Frontal cortex (tissue), 4 donors: ENCODE data around the gene KLHDC1. TPM values are rescaled to one million over a fixed set of nuclear protein-coding genes. Genes with fewer than 3 reads are reported as not detected.
"Not testable (repeated sequence)": the region's sequence is repeated elsewhere in the genome, so short reads cannot be mapped to it uniquely, and the experiment has no call there.

Experiments used
- DNase-seq, 2 donors: peaks; one replicate each; pipeline ENCODE4 v3.0.0; 2012; ENCODE audit warnings: low spot score in 2 of 2
- FAIRE-seq: peaks from 2 replicates; lab custom pipeline; 2012; peaks lifted over from hg19 to GRCh38; lab: Jason Lieb, UNC
- total RNA-seq: library from RNA; depleted of rRNA; stranded (reverse); fragments of >200 nt; gene quantifications from one replicate; pipeline ENCODE4 v1.2.3, GENCODE V29; 2014
- donor health status: control.
- donor health status: control.
- donor health status: control.

Gene KLHDC1
- total RNA-seq, 1 donor from 2014 or later = 27.3 TPM

DNA sequence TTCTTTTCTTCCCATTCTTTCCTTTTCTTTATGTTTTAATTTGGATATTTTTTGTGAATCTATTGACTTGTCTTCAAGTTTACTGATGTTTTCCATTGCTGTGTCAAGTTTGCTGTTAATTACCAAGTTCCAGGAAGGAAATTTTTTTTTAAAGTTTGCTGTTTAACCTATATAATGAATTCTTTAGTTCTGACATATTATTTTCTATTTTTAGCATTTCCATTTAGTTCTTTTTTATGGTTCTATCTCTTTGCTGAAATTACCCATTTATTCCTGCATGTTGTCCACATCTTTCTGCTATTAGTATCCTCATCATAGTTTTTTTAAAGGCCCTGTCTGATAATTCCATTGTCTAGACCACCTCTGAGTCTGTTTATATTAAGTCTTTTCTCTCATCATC lies 27.8 kb downstream of the KLHDC1 start:
- no peak for DNase-seq
- FAIRE-seq = no peak

DNA sequence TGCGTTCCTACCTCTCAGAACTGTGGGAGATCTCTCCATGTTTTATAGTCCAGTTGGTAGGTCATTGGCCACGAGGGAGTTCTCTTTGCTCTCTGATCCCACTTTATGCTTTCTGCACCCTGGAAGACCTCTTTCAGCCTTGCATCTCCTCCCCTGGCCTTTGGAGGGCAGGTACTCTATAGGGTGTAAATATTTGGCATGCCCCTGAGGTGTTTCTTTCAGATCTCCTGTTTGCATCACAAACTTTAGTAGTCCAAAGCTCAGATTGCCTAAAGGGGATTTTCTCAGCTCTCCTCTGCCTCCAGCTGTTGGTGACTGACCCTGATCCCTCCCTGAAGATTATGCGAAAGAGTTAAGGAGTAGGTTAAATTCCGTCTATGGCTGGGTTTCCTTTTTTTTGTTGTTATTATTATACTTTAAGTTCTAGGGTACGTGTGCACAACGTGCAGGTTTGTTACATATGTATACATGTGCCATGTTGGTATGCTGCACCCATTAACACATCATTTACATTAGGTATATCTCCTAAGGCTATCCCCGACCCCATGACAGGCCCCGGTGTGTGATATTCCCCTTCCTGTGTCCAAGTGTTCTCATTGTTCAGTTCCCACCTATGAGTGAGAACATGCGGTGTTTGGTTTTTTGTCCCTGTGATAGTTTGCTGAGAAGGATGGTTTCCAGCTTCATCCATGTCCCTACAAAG lies 29.0 kb downstream of the KLHDC1 start:
- not testable (repeated sequence) for DNase-seq, FAIRE-seq

DNA sequence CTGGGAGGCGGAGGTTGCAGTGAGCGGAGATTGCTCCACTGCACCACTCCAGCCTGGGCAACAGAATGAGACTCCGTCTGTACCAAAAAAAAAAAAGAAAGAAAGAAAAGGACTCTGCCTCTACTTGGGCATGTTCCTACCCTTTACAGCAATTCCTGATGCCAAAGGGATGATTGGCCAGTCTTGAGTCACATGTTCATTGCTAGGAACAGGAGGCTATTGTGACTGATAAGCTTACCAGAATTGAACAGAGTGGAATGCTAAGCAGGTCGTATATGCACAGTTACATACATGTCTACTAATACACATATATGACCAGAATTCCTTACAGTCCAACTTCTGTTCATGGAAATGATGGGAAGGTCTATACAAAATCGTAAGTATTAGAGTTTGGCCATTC lies 34.3 kb downstream of the KLHDC1 start:
- no peak for FAIRE-seq
- no peak for DNase-seq

DNA sequence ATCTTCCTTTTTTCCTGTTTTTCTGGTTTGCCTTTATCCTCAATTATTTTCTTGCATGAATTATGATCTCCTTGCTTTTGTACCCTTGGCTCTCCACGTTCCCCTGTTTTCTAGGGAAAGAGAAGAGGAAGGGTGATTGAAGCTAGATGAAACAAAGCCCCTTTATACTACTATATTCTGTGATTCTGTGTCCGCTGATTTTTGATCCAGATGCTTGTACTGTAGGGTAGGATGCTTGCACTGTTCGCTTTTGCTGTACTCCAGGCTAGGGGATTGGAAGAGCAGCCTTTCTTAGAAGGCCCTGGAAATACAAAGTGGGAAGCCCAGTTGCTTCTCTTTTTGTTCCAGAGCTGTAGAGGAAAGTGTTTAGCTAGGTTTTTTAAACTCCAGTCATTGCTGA lies 40.0 kb downstream of the KLHDC1 start:
- DNase-seq (peak; percentile 6 to 18), FAIRE-seq (no peak)

DNA sequence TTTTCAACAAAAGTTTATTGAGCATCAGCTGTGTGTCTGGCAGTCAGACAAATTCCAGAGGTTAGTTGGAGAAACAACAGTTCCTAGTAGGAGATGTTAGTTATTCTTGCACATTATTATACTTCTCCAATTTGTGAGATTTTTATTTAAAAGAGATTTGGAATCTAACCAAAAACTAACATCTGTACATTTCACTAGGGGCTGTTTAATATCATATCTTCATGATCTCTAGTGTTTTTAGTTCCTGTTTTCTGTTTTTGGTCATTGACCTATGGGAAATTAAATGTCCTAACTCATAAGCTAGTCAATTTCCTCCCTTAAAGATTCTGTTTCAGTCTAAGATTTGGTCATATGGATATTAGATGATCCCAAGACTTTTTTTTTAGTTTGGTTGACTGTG lies 40.9 kb downstream of the KLHDC1 start:
- DNase-seq = no peak
- FAIRE-seq = no peak

DNA sequence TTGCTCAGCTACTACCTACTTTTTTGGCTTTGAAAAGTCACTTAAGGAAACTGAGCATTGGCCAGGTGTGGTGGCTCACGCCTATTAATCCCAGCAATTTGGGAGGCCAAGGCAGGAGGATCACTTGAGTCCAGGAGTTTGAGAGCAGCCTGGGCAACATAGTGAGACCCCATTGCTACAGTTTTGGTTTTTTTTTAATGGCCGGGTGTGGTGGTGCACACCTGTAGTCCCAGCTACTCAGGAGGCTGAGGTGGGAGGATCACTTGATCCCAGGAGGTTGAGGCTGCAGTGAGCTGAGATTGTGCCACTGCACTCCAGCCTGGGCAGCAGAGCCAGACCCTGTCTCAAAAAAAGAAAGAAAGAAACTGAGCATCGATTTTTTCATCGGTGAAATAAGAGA lies 42.7 kb downstream of the KLHDC1 start:
- not testable (repeated sequence) for DNase-seq, FAIRE-seq

DNA sequence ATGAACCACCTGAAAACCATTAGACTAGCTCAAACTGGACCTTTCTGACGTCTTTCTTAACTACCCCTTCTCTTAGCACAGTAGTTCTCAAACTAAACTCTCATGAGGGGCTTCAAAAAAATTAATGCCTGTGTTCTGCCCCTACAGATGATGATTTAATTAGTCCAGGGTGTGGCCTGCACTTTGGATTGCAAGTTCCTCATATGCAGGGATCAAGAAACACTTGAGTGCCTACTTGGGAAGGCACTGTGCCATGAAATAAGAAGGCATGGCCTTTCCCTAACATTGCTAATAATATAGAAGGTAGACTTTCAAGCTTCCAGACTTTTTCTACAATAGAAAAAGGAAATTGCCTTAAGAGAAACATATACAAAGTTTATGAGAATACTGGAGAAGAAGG lies 52.3 kb downstream of the KLHDC1 start:
- FAIRE-seq (no peak), DNase-seq (no peak)

DNA sequence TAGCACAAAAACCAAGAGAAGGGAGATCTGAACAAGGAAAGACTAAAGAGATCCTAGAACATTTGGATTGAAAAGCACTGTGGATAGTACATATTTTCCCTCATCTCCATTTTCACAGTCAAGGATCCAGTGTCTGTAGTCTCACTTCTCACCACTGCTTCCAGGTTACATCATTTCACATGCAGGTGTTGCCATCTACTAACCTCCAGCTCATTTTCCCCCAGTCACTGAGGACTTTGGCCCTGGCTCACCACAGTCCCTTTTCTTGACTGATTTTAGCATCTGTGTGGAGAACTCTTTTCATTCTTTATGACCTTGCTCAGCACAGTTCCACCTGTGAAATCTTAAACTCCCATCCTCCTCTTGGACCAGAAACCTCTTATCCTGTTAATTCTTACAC lies 53.6 kb downstream of the KLHDC1 start:
- FAIRE-seq = not testable (repeated sequence)

DNA sequence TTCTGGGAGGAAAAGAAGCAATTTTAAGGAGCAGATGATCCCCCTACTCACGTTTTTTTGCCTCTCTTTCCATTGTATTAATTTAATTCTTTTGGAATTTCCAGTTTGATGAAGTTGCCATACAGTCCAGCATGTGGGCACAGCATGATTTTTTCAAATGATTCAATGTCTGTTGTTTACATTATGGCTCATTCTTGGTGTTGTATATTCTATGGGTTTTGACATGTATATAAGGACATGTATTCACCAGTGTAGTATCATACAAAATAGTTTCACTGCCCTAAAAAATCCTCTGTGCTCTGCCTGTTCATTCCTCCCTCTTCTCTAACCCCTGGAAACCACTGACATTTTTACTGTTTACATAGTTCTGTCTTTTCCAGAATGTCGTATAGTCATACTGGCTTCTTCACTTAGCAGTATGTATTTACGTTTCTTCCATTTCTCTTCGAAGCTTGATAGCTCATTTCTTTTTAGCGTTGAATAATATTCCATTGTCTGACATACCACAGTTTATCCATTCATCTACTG lies 61.7 kb downstream of the KLHDC1 start:
- DNase-seq (no peak), FAIRE-seq (no peak)

More for the DNA sequence above, 53.6 kb downstream of the KLHDC1 start:
- DNase-seq = not testable (repeated sequence)

DNA sequence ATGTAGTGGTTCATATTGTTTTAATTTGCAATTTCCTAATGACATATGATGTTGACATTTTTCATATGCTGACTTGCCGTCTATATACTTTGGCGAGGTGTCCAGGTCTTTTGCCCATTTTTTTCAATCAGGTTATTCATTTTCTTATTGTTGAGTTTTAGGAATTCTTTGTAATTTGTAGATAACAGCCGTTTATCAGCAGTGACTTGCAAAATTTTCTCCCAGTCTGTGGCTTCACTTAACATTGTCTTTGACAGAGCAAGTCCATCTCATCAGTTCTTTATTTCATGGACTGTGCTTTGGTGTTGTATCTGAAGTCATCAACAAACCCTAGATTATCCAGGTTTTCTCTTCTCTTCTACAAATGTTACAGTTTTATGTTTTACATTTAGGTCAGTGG lies 62.5 kb downstream of the KLHDC1 start:
- FAIRE-seq = no peak
- DNase-seq = no peak

DNA sequence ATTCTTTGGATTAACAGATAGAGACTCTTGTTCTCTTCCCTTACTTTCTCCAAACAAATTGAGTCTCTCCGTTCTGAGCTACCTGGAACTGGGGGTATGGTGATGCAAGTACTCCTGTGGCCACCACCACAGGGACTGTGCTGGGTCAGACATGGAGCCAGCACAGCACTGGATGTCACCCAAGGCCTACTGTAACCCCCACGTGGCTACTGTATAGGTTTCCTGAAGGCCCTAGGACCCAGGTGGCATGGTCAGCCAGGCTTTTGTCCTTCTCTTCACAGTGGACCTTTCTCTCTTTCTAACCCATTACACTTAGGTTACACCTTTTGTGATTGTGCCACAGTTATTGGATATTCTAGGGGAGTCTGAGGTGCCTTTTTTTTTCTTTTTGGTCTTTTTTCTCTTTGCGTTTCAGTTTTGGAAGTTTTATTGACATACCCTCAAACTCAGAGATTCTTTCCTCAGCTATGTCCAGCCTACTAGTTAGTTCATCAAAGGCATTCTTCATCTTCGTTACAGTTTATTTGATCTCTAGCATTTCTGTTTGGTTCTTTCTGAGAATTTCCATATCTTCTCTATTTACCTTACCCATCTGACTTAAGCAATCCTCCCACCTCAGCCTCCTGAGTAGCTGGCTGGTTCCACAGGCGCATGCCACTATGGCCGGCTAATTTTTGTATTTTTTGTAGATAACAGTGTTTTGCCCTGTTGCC lies 69.1 kb downstream of the KLHDC1 start:
- DNase-seq = no peak
- no peak for FAIRE-seq

DNA sequence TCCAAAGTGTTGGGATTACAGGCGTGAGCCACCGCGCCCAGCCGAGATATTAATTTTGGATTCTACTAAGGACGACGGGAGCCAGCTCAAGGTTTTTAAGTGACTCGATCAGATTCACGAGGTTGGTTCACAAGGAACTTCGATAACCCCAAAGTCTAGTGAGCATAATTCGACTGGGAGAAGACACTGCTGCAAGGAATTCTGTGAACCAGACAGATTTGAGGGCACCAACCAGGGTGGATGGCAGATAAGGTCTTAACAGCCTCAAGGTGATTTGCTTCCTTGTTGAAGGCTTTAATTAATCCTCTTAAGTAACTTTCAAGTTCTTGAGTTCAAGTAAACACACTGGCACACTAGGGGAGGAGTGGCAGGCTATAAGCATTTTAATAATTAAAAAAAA lies 73.9 kb downstream of the KLHDC1 start:
- FAIRE-seq (no peak), DNase-seq (peak; percentile 5)

DNA sequence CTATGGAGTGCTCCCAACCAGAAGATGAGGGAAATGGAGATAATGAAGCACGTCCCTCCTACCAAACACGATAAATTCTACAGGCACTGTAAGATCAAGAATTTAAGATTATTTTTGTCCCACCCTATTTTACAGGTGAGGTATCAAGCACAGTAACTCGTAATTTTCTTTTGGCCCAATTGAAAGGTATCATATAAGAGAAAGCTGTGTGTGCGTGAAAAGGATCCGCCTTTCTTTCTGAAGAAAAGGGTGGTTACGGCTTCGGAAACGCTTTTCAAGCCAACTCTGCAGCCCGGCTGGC lies 74.3 kb downstream of the KLHDC1 start:
- DNase-seq (no peak), FAIRE-seq (no peak)

DNA sequence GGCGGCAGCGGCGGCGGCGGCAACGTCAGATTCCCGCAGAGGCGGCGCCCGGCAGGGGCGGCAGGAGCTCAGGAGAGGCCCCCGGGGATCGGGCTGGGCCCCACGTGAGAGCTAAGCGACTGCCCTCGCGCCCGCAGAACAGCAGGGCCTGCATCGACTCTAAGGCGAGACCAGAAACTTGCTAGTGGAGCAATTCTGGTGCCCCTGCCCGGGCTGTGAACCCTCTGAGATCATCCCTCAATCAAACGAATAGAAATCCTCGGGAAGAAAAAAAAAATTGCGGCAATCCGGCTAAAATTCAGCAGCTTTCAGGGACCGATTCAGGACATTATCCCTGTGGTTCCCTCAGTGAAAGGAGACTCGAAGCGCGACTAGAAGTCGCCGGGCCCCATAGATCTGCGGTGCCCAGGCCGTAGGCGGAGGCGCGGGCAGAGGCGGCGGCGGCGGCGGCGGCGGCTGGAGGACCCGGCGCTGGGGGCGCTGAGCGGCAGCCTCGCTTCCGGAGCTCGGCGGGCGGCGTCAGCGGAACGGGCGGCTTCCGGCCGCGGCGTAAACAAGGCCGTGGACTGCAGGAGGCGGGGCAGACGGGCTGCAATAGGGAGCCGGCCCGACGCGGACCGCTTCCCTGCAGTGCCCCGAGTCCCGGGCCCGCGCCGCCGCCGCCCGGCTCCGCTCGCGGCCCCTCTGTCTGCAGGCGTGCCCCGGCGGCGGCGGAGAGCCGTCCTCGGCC lies 74.8 kb downstream of the KLHDC1 start, which contains the start of gene KLHDC2:
TSS of gene KLHDC2 (plus strand) at position 583 of the 730 bp plus-strand sequence. CDS start 316 bp downstream, outside the sequence.
- DNase-seq = peak; percentile 82 to 89
- FAIRE-seq = no peak

DNA sequence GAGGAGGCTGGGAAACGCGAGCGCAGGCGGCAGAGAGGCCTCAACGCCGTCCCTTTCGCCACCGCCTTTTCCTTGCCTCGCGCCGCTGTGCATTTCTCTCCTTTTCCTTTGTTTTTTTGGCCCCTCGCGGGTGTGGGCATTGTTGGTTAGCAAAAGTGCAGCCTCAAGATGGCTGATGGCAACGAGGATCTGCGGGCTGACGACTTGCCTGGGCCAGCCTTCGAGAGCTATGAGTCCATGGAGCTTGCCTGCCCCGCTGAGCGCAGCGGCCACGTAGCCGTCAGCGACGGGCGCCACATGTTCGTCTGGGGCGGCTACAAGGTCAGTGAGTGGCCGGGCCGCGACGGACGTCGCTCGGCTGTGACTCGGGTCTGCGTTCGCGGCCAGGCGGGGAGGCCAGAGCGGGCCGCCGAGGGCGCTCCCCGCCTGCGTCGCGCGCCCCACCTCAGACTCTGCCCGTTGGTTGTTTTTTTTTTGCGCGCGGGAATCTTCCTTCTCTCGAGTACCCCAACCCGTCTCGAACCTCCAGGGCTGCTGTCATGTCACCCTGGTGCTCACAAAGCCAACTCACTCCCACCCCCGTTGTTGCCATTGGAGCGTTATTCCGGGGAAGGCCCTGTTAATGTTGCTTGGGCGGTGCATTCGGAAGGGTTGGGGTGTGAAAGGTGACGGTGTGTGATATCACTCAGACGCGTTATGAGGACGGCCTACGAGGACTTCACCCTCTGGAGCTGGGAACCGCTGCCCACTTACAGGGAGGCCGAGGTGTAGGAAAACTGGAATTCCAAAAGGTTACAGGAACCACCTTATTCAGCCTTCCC lies 75.6 kb downstream of the KLHDC1 start:
- DNase-seq (peak; percentile 37 to 53), FAIRE-seq (no peak)

DNA sequence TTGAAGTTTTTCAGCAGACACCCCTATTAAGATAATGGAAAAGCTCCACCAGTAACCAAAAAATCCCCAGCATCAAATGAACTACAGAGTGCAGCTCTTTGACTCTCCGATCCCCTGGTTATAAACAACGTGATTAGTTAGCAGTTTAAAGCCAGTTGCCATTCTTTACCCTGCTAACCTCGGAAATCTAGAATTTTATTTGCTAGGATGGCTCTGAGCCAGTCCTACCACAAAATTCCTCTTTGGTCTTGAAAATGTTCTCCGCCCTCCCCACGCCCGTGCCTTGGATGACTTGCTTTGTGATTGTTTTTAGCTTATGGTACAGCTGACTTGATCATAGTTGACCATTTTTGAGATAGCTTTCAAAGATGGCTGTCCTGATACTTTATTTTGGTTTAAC lies 76.3 kb downstream of the KLHDC1 start:
- no peak for FAIRE-seq
- DNase-seq = no peak

DNA sequence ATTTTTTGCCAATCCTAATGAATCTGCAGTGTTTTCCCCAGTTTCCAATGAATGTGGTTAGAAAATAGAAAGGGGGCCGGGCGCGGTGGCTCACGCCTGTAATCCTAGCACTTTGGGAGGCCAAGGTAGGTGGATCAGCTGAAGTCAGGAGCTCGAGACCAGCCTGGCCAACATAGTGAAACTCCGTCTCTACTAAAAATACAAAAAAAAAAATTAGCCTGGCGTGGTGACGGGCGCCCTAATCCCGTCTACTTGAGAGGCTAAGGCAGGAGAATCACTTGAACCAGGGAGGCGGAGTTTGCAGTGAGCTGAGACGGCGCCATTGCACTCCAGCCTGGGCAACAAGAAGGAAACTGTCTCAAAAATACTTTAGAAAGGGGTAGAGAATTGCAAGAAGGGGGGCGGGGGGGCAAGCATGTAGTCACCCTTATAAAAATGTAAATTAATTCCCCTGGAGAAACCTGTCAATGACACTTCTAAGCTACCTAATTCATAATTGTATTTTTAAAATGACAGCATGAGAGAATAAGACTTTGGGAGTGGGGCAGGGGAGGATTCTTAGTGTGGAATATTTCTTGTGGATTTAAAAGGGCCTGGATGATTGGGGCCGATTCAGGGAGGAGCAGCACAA lies 76.8 kb downstream of the KLHDC1 start:
- DNase-seq (no peak), FAIRE-seq (no peak)

DNA sequence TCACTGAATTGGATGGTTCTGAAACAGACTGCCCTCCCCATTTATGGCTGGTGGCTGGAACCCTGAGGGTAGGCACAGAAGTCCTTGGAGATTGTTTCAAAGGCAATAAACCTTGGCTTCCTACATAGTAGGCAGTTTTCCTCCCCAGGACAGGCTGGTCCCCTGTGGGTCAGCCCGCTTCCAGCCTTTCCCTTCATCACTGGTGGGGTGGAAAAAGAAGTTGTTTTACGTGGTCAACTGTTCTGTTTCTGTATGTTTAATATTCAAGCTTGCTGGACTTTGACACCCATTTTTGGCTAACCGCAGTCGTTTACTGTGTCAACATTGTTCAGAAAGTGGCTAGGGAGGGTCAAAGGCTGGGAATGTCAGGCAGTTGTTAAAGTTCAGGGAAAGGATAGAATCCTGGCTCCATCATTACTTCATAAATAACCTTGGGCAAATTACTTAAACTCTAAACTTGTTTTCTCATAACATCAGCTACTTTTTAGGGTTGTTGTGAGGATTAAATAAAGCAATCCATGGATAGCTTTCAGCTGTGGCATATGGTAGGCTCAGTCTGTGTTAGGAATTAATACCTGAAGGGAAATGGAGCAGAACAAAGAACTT lies 77.4 kb downstream of the KLHDC1 start:
- no peak for DNase-seq
- no peak for FAIRE-seq

DNA sequence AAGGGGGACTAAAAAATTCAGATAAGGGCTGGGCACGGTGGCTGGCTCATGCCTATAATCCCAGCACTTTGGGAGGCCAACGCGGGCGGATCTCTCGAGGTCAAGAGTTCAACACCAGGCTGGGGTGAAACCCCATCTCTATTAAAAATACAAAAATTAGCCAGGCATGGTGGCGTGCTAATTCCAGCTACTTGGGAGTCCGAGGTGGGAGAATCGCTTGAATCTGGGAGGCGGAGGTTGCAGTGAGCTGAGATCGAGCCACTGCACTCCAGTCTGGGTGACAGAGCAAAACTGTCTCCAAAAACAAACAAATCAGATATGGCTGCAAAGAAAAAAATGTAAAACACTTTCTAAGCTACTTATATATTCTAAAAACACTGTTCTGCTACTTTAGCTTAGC lies 78.8 kb downstream of the KLHDC1 start:
- DNase-seq, FAIRE-seq: not testable (repeated sequence)
